Measurements from ENCODE around the gene DLX6. TPM values are rescaled to one million over a fixed set of nuclear protein-coding genes. Genes with fewer than 3 reads are reported as not detected.

Gene DLX6
- polyA plus RNA-seq, 2 donors: 0.06 TPM; not detected in 1

- Histone ChIP-seq H3K27me3 (ENCODE audit: control insufficient read depth in 1 of 2, insufficient read depth in 2 of 2, low read length in 2 of 2) (peaks cover 10 to 29% of the 10 kb centered on the region in 2 donors), H3K4me1 (ENCODE audit: control insufficient read depth in 2 of 2, insufficient read depth in 2 of 2, low read length in 1 of 2) (peaks cover 2 to 3% of the 10 kb centered on the region in 2 donors), H3K36me3 (ENCODE audit: control insufficient read depth in 2 of 2, insufficient read depth in 2 of 2, low read length in 1 of 2) (no peaks in the 10 kb centered on the region), H3K4me3 (ENCODE audit: low read depth in 1 of 2, low read length in 2 of 2) (no peak overlapping the region), H3K27ac (ENCODE audit: low read depth in 2 of 2, low read length in 1 of 2) (no peak overlapping the region), H3K9me3 (ENCODE audit: control insufficient read depth in 2 of 2, insufficient read depth in 1 of 2, low read depth in 1 of 2, low read length in 1 of 2) (peaks cover 0 to 2% of the 10 kb centered on the region in 2 donors)
- 83 to 86% methylated on average over 3 of the region's 3 CpGs for WGBS, 2 donors
Measured at GRCh38 chr7:97008275-97008917, 3.0 kb downstream of the DLX6 start.

- no peak overlapping the region for H3K27ac ChIP-seq (ENCODE audit: low read depth in 2 of 2, low read length in 1 of 2)
- H3K36me3 ChIP-seq (ENCODE audit: control insufficient read depth in 2 of 2, insufficient read depth in 2 of 2, low read length in 1 of 2): no peaks in the 10 kb centered on the region
- H3K4me1 ChIP-seq (ENCODE audit: control insufficient read depth in 2 of 2, insufficient read depth in 2 of 2, low read length in 1 of 2): peaks cover 2 to 3% of the 10 kb centered on the region in 2 donors
- H3K4me3 ChIP-seq (ENCODE audit: low read depth in 1 of 2, low read length in 2 of 2): no peak overlapping the region
- no peaks in the 10 kb centered on the region for H3K9me3 ChIP-seq (ENCODE audit: control insufficient read depth in 2 of 2, insufficient read depth in 1 of 2, low read depth in 1 of 2, low read length in 1 of 2)
- 17 to 35% methylated on average over 18 of the region's 18 CpGs for WGBS, 2 donors
- peaks cover 14 to 21% of the 10 kb centered on the region in 2 donors for H3K27me3 ChIP-seq (ENCODE audit: control insufficient read depth in 1 of 2, insufficient read depth in 2 of 2, low read length in 2 of 2)
Measured at GRCh38 chr7:97009753-97010732, 4.7 kb downstream of the DLX6 start.

- peaks cover 2 to 3% of the 10 kb centered on the region in 2 donors for H3K4me1 ChIP-seq (ENCODE audit: control insufficient read depth in 2 of 2, insufficient read depth in 2 of 2, low read length in 1 of 2)
- H3K36me3 ChIP-seq (ENCODE audit: control insufficient read depth in 2 of 2, insufficient read depth in 2 of 2, low read length in 1 of 2): no peaks in the 10 kb centered on the region
- no peaks in the 10 kb centered on the region for H3K9me3 ChIP-seq (ENCODE audit: control insufficient read depth in 2 of 2, insufficient read depth in 1 of 2, low read depth in 1 of 2, low read length in 1 of 2)
- no peak overlapping the region for H3K4me3 ChIP-seq (ENCODE audit: low read depth in 1 of 2, low read length in 2 of 2)
- H3K27ac ChIP-seq (ENCODE audit: low read depth in 2 of 2, low read length in 1 of 2): no peak overlapping the region
- H3K27me3 ChIP-seq (ENCODE audit: control insufficient read depth in 1 of 2, insufficient read depth in 2 of 2, low read length in 2 of 2): peaks cover 20 to 23% of the 10 kb centered on the region in 2 donors
- 9 to 21% methylated on average over 1 of the region's 1 CpG for WGBS, 2 donors
Measured at GRCh38 chr7:97011104-97011503, 5.8 kb downstream of the DLX6 start.

GRCh38 chr7:97011536-97012364, 6.4 kb downstream of the DLX6 start:
- no peak overlapping the region for H3K4me3 ChIP-seq (ENCODE audit: low read depth in 1 of 2, low read length in 2 of 2)
- H3K27ac ChIP-seq (ENCODE audit: low read depth in 2 of 2, low read length in 1 of 2): no peak overlapping the region
- H3K4me1 ChIP-seq (ENCODE audit: control insufficient read depth in 2 of 2, insufficient read depth in 2 of 2, low read length in 1 of 2): peaks cover 2 to 4% of the 10 kb centered on the region in 2 donors
- H3K9me3 ChIP-seq (ENCODE audit: control insufficient read depth in 2 of 2, insufficient read depth in 1 of 2, low read depth in 1 of 2, low read length in 1 of 2): no peaks in the 10 kb centered on the region
- H3K36me3 ChIP-seq (ENCODE audit: control insufficient read depth in 2 of 2, insufficient read depth in 2 of 2, low read length in 1 of 2): no peaks in the 10 kb centered on the region
- 18 to 26% methylated on average over 15 of the region's 15 CpGs for WGBS, 2 donors
- peaks cover 18 to 23% of the 10 kb centered on the region in 2 donors for H3K27me3 ChIP-seq (ENCODE audit: control insufficient read depth in 1 of 2, insufficient read depth in 2 of 2, low read length in 2 of 2)

GRCh38 chr7:97012365-97013133, 7.2 kb downstream of the DLX6 start:
- peaks cover 0 to 3% of the 10 kb centered on the region in 2 donors for H3K9me3 ChIP-seq (ENCODE audit: control insufficient read depth in 2 of 2, insufficient read depth in 1 of 2, low read depth in 1 of 2, low read length in 1 of 2)
- 17% methylated on average over 21 of the region's 21 CpGs for WGBS, 2 donors
- H3K36me3 ChIP-seq (ENCODE audit: control insufficient read depth in 2 of 2, insufficient read depth in 2 of 2, low read length in 1 of 2): no peaks in the 10 kb centered on the region
- H3K27ac ChIP-seq (ENCODE audit: low read depth in 2 of 2, low read length in 1 of 2): no peak overlapping the region
- peaks cover 0 to 10% of the 10 kb centered on the region in 2 donors for H3K4me1 ChIP-seq (ENCODE audit: control insufficient read depth in 2 of 2, insufficient read depth in 2 of 2, low read length in 1 of 2)
- H3K27me3 ChIP-seq (ENCODE audit: control insufficient read depth in 1 of 2, insufficient read depth in 2 of 2, low read length in 2 of 2): peaks cover 17 to 31% of the 10 kb centered on the region in 2 donors
- no peak overlapping the region for H3K4me3 ChIP-seq (ENCODE audit: low read depth in 1 of 2, low read length in 2 of 2)

- WGBS, 2 donors: 12 to 17% methylated on average over 19 to 20 of the region's 20 CpGs
- H3K27ac ChIP-seq (ENCODE audit: low read depth in 2 of 2, low read length in 1 of 2): no peak overlapping the region
- H3K27me3 ChIP-seq (ENCODE audit: control insufficient read depth in 1 of 2, insufficient read depth in 2 of 2, low read length in 2 of 2): peaks cover 17 to 37% of the 10 kb centered on the region in 2 donors
- no peak overlapping the region for H3K4me3 ChIP-seq (ENCODE audit: low read depth in 1 of 2, low read length in 2 of 2)
- H3K36me3 ChIP-seq (ENCODE audit: control insufficient read depth in 2 of 2, insufficient read depth in 2 of 2, low read length in 1 of 2): no peaks in the 10 kb centered on the region
- peaks cover 0 to 3% of the 10 kb centered on the region in 2 donors for H3K9me3 ChIP-seq (ENCODE audit: control insufficient read depth in 2 of 2, insufficient read depth in 1 of 2, low read depth in 1 of 2, low read length in 1 of 2)
- peaks cover 0 to 14% of the 10 kb centered on the region in 2 donors for H3K4me1 ChIP-seq (ENCODE audit: control insufficient read depth in 2 of 2, insufficient read depth in 2 of 2, low read length in 1 of 2)
Measured at GRCh38 chr7:97013134-97013844, 7.9 kb downstream of the DLX6 start.

GRCh38 chr7:97013845-97014134, 8.4 kb downstream of the DLX6 start:
- H3K27me3 ChIP-seq (ENCODE audit: control insufficient read depth in 1 of 2, insufficient read depth in 2 of 2, low read length in 2 of 2): peaks cover 17 to 39% of the 10 kb centered on the region in 2 donors
- no peak overlapping the region for H3K4me3 ChIP-seq (ENCODE audit: low read depth in 1 of 2, low read length in 2 of 2)
- peaks cover 0 to 15% of the 10 kb centered on the region in 2 donors for H3K4me1 ChIP-seq (ENCODE audit: control insufficient read depth in 2 of 2, insufficient read depth in 2 of 2, low read length in 1 of 2)
- no peak overlapping the region for H3K27ac ChIP-seq (ENCODE audit: low read depth in 2 of 2, low read length in 1 of 2)
- WGBS, 2 donors: 18 to 26% methylated on average over 1 of the region's 1 CpG
- peaks cover 0 to 3% of the 10 kb centered on the region in 2 donors for H3K9me3 ChIP-seq (ENCODE audit: control insufficient read depth in 2 of 2, insufficient read depth in 1 of 2, low read depth in 1 of 2, low read length in 1 of 2)
- H3K36me3 ChIP-seq (ENCODE audit: control insufficient read depth in 2 of 2, insufficient read depth in 2 of 2, low read length in 1 of 2): no peaks in the 10 kb centered on the region

GRCh38 chr7:97014145-97014750, 8.9 kb downstream of the DLX6 start:
- Histone ChIP-seq H3K4me3 (ENCODE audit: low read depth in 1 of 2, low read length in 2 of 2) (no peak overlapping the region), H3K36me3 (ENCODE audit: control insufficient read depth in 2 of 2, insufficient read depth in 2 of 2, low read length in 1 of 2) (no peaks in the 10 kb centered on the region), H3K27ac (ENCODE audit: low read depth in 2 of 2, low read length in 1 of 2) (no peak overlapping the region), H3K9me3 (ENCODE audit: control insufficient read depth in 2 of 2, insufficient read depth in 1 of 2, low read depth in 1 of 2, low read length in 1 of 2) (peaks cover 0 to 3% of the 10 kb centered on the region in 2 donors), H3K27me3 (ENCODE audit: control insufficient read depth in 1 of 2, insufficient read depth in 2 of 2, low read length in 2 of 2) (peaks cover 17 to 39% of the 10 kb centered on the region in 2 donors), H3K4me1 (ENCODE audit: control insufficient read depth in 2 of 2, insufficient read depth in 2 of 2, low read length in 1 of 2) (peaks cover 0 to 15% of the 10 kb centered on the region in 2 donors)
- WGBS, 2 donors: 21 to 22% methylated on average over 5 of the region's 5 CpGs

Measured in esophagus (tissue), 2 donors.